ENCODE data around the gene IPO13. TPM values are rescaled to one million over a fixed set of nuclear protein-coding genes. Genes with fewer than 3 reads are reported as not detected.

Gene IPO13
- total RNA-seq, 1 experiment from 2014 or later, result 33.7 TPM

- ATAC-seq (no peak), DNase-seq (no peak)
- no TSS peak for BruUV-seq (replicated peaks)
- ChIA-PET CTCF (no interaction called here), POLR2A (ENCODE audit: unreplicated experiment) (no interaction called here)
- H3K4me3 ChIP-seq (ENCODE audit: low read length), result no peak overlapping the region
- TF ChIP-seq EZH2 (IDR thresholded peaks at IDR 0.05; ENCODE audit: low read length, unreplicated experiment), result no peak
- TF ChIP-seq CTCF (conservative IDR thresholded peaks at IDR 0.05; ENCODE audit: low read depth, low read length), result no peak
- TF ChIP-seq EZH2phosphoT487 (IDR thresholded peaks at IDR 0.05; ENCODE audit: borderline replicate concordance, low read length), result no peak
- no peaks in the 10 kb centered on the region for H3K9me3 ChIP-seq (ENCODE audit: low read length)
- H3F3A ChIP-seq (ENCODE audit: low read length, unreplicated experiment), result no peaks in the 10 kb centered on the region
- intact Hi-C loops (cut with micrococcal nuclease), result no loop called here
- peaks cover 9% of the 10 kb centered on the region for H3K4me1 ChIP-seq (ENCODE audit: insufficient read depth, low read length)
- no peak overlapping the region for H3K9ac ChIP-seq (ENCODE audit: low read length)
- no peaks in the 10 kb centered on the region for H3K9me2 ChIP-seq (replicated peaks; ENCODE audit: low read length)
- no peaks in the 10 kb centered on the region for H3K36me3 ChIP-seq (ENCODE audit: low read depth, low read length)
- H4K20me1 ChIP-seq (ENCODE audit: low read length), result no peaks in the 10 kb centered on the region
- H2AFZ ChIP-seq (ENCODE audit: low read length), result no peak overlapping the region
- no peaks in the 10 kb centered on the region for H3K27me3 ChIP-seq (ENCODE audit: low read length)
- H3K27ac ChIP-seq (ENCODE audit: low read length), result no peak overlapping the region
- no peak overlapping the region for H3K4me2 ChIP-seq (ENCODE audit: low read length)
- H3K79me2 ChIP-seq (ENCODE audit: low read length), result no peaks in the 10 kb centered on the region
These were observed 69.5 kb downstream of the IPO13 start for GRCh38 chr1:44016041-44016889.

GRCh38 chr1:44016890-44017400 lies 70.2 kb downstream of the IPO13 start:
- no peaks in the 10 kb centered on the region for H3K27me3 ChIP-seq (ENCODE audit: low read length)
- H3K79me2 ChIP-seq (ENCODE audit: low read length), result no peaks in the 10 kb centered on the region
- DNase-seq, result no peak
- no peak overlapping the region for H2AFZ ChIP-seq (ENCODE audit: low read length)
- no peak for TF ChIP-seq EZH2 (IDR thresholded peaks at IDR 0.05; ENCODE audit: low read length, unreplicated experiment)
- no peak for TF ChIP-seq EZH2phosphoT487 (IDR thresholded peaks at IDR 0.05; ENCODE audit: borderline replicate concordance, low read length)
- TF ChIP-seq CTCF (conservative IDR thresholded peaks at IDR 0.05; ENCODE audit: low read depth, low read length), result no peak
- peaks cover 9% of the 10 kb centered on the region for H3K4me1 ChIP-seq (ENCODE audit: insufficient read depth, low read length)
- intact Hi-C loops (cut with micrococcal nuclease), result no loop called here
- H3K4me2 ChIP-seq (ENCODE audit: low read length), result no peak overlapping the region
- BruUV-seq (replicated peaks), result no TSS peak
- H3F3A ChIP-seq (ENCODE audit: low read length, unreplicated experiment), result no peaks in the 10 kb centered on the region
- H3K9ac ChIP-seq (ENCODE audit: low read length), result no peak overlapping the region
- no peaks in the 10 kb centered on the region for H4K20me1 ChIP-seq (ENCODE audit: low read length)
- H3K9me3 ChIP-seq (ENCODE audit: low read length), result no peaks in the 10 kb centered on the region
- H3K9me2 ChIP-seq (replicated peaks; ENCODE audit: low read length), result no peaks in the 10 kb centered on the region
- no peak for ATAC-seq
- CTCF ChIA-PET, result no interaction called here
- no peak overlapping the region for H3K4me3 ChIP-seq (ENCODE audit: low read length)
- POLR2A ChIA-PET (ENCODE audit: unreplicated experiment), result no interaction called here
- H3K27ac ChIP-seq (ENCODE audit: low read length), result no peak overlapping the region
- no peaks in the 10 kb centered on the region for H3K36me3 ChIP-seq (ENCODE audit: low read depth, low read length)

Other genes starting within 250 kb of the IPO13 start
- gene ST3GAL3, start 239.4 kb upstream of the IPO13 start, total RNA-seq (2014; rRNA removed), result 7.4 and 9.0 TPM in 2 replicates
- 35.5 and 36.0 TPM in 2 replicates for gene ARTN, start 13.1 kb upstream of the IPO13 start, total RNA-seq (2014; rRNA removed)
- gene DPH2, start 23.1 kb downstream of the IPO13 start, total RNA-seq (2014; rRNA removed), result 46.3 and 59.0 TPM in 2 replicates
- gene ATP6V0B, start 28.0 kb downstream of the IPO13 start, total RNA-seq (2014; rRNA removed), result 207 and 241 TPM in 2 replicates
- gene B4GALT2, start 32.3 kb downstream of the IPO13 start, total RNA-seq (2014; rRNA removed), result 103 and 136 TPM in 2 replicates
- 10.1 and 21.9 TPM in 2 replicates for gene CCDC24, start 44.6 kb downstream of the IPO13 start, total RNA-seq (2014; rRNA removed)
- gene SLC6A9, start 84.5 kb downstream of the IPO13 start, total RNA-seq (2014; rRNA removed), result 11.2 and 15.7 TPM in 2 replicates
- gene KLF17, start 171.9 kb downstream of the IPO13 start, total RNA-seq (2014; rRNA removed), result 0.26 and 0.58 TPM in 2 replicates
- not detected in 2 replicates for gene KLF18, start 194.7 kb downstream of the IPO13 start, total RNA-seq (2014; rRNA removed)